HG02840 (cell line): ENCODE results near the gene SLC51A.
"Not testable (repeated sequence)": the region's sequence is repeated elsewhere in the genome, so short reads cannot be mapped to it uniquely, and the experiment has no call there.

Experiments
- ATAC-seq: cut with Tn5 transposase; IDR thresholded peaks from one replicate; pipeline ENCODE4 v1.9.1; 2021; ENCODE audit warnings: mild to moderate bottlenecking, moderate library complexity, moderate number of reproducible peaks; ENCODE audit not compliant: unreplicated experiment, low FRiP score

Gene SLC51A

GRCh38 chr3:196236223-196236622 lies 19.9 kb downstream of the SLC51A start:
- no peak for ATAC-seq

GRCh38 chr3:196237203-196237602 lies 20.9 kb downstream of the SLC51A start:
- no peak for ATAC-seq

- ATAC-seq, result no peak
Measured at GRCh38 chr3:196238612-196239560, 22.6 kb downstream of the SLC51A start.

GRCh38 chr3:196240424-196240823 lies 24.1 kb downstream of the SLC51A start:
- no peak for ATAC-seq

GRCh38 chr3:196241704-196242103 lies 25.4 kb downstream of the SLC51A start:
- no peak for ATAC-seq

- ATAC-seq, result not testable (repeated sequence)
Measured at GRCh38 chr3:196244166-196244565, 27.8 kb downstream of the SLC51A start.

- ATAC-seq, result no peak
Measured at GRCh38 chr3:196246612-196247308, 30.4 kb downstream of the SLC51A start.

GRCh38 chr3:196251918-196252317 lies 35.6 kb downstream of the SLC51A start:
- ATAC-seq, result no peak

- ATAC-seq, result no peak
Measured at GRCh38 chr3:196254376-196255283, 38.3 kb downstream of the SLC51A start.

- ATAC-seq, result no peak
Measured at GRCh38 chr3:196255776-196256175, 39.4 kb downstream of the SLC51A start.

- ATAC-seq, result no peak
Measured at GRCh38 chr3:196260784-196261183, 44.5 kb downstream of the SLC51A start.

- ATAC-seq, result no peak
Measured at GRCh38 chr3:196263819-196264218, 47.5 kb downstream of the SLC51A start.

- no peak for ATAC-seq
Measured at GRCh38 chr3:196268284-196269163, 52.2 kb downstream of the SLC51A start.

- ATAC-seq, result no peak
Measured at GRCh38 chr3:196270499-196270898, 54.2 kb downstream of the SLC51A start.

GRCh38 chr3:196272826-196273225 lies 56.5 kb downstream of the SLC51A start:
- no peak for ATAC-seq

- ATAC-seq, result no peak
Measured at GRCh38 chr3:196273655-196274054, 57.3 kb downstream of the SLC51A start.

- ATAC-seq, result no peak
Measured at GRCh38 chr3:196274585-196274984, 58.3 kb downstream of the SLC51A start.

GRCh38 chr3:196275126-196275525 lies 58.8 kb downstream of the SLC51A start:
- no peak for ATAC-seq

GRCh38 chr3:196280689-196281440 lies 64.5 kb downstream of the SLC51A start:
- ATAC-seq, result no peak
